H9 (cell line): Measurements from ENCODE around the gene SPIRE2. TPM values are rescaled to one million over a fixed set of nuclear protein-coding genes. Genes with fewer than 3 reads are reported as not detected.

Experiments used
- DNase-seq: peaks from one replicate; pipeline ENCODE4 v3.0.0-alpha.2; 2017
- H2AFZ ChIP-seq: one replicate; pipeline ENCODE4 v1.6.1; 2013; ENCODE audit warnings: mild to moderate bottlenecking, low read length, control low read depth, moderate library complexity
- H2AK5ac ChIP-seq: 2 replicates; pipeline ENCODE4 v1.6.1; 2013; ENCODE audit warnings: low read length, control low read depth, mixed read lengths; ENCODE audit not compliant: insufficient read length
- H2BK120ac ChIP-seq: one replicate; pipeline ENCODE4 v1.6.1; 2013; ENCODE audit warnings: low read depth, mild to moderate bottlenecking, low read length, control low read depth, inconsistent platforms; ENCODE audit not compliant: poor library complexity, severe bottlenecking
- H2BK12ac ChIP-seq: 2 replicates; pipeline ENCODE4 v1.6.1; 2013; ENCODE audit warnings: low read length, control low read depth, mixed read lengths, low read depth; ENCODE audit not compliant: insufficient read length
- H2BK15ac ChIP-seq: 2 replicates; pipeline ENCODE4 v1.6.1; 2013; ENCODE audit warnings: low read depth, low read length, control low read depth
- H2BK20ac ChIP-seq: one replicate; pipeline ENCODE4 v1.6.1; 2013; ENCODE audit warnings: low read depth, mild to moderate bottlenecking, low read length, control low read depth, inconsistent platforms; ENCODE audit not compliant: poor library complexity, severe bottlenecking
- H2BK5ac ChIP-seq: 2 replicates; pipeline ENCODE4 v1.6.1; 2013; ENCODE audit warnings: low read length, control low read depth, mixed read lengths; ENCODE audit not compliant: insufficient read length
- H3K14ac ChIP-seq: 2 replicates; pipeline ENCODE4 v1.6.1; 2013; ENCODE audit warnings: low read length, control low read depth; ENCODE audit not compliant: insufficient read depth
- H3K18ac ChIP-seq: 2 replicates; pipeline ENCODE4 v1.6.1; 2013; ENCODE audit warnings: low read depth, mild to moderate bottlenecking, mixed read lengths, low read length, control low read depth; ENCODE audit not compliant: insufficient read length
- H3K23ac ChIP-seq: 2 replicates; pipeline ENCODE4 v1.6.1; 2013; ENCODE audit warnings: low read length, control low read depth, mixed read lengths, low read depth; ENCODE audit not compliant: insufficient read length
- H3K23me2 ChIP-seq: 2 replicates; pipeline ENCODE4 v1.6.1; 2013; ENCODE audit warnings: low read depth, mild to moderate bottlenecking, mixed read lengths, low read length, control low read depth; ENCODE audit not compliant: insufficient read length, poor library complexity, severe bottlenecking
- H3K27ac ChIP-seq: 2 replicates; pipeline ENCODE4 v1.5.1; 2013; ENCODE audit warnings: low read length, control low read depth, mixed read lengths, low read depth; ENCODE audit not compliant: insufficient read length
- H3K27me3 ChIP-seq: 2 replicates; pipeline ENCODE4 v1.6.1; 2013; ENCODE audit warnings: low read length, control low read depth, inconsistent platforms; ENCODE audit not compliant: insufficient read depth
- H3K4ac ChIP-seq: 2 replicates; pipeline ENCODE4 v1.6.1; 2013; ENCODE audit warnings: low read depth, mild to moderate bottlenecking, control low read depth, inconsistent platforms, low read length, moderate library complexity
- H3K4me1 ChIP-seq: 2 replicates; pipeline ENCODE4 v1.6.1; 2013; ENCODE audit warnings: low read length, control low read depth, inconsistent platforms; ENCODE audit not compliant: insufficient read depth
- H3K4me2 ChIP-seq: 2 replicates; pipeline ENCODE4 v1.6.1; 2013; ENCODE audit warnings: low read length, control low read depth, mixed read lengths; ENCODE audit not compliant: insufficient read length, insufficient read depth
- H3K56ac ChIP-seq: 2 replicates; pipeline ENCODE4 v1.6.1; 2013; ENCODE audit warnings: low read depth, mild to moderate bottlenecking, mixed read lengths, low read length, control low read depth; ENCODE audit not compliant: insufficient read length
- H3K79me1 ChIP-seq: 2 replicates; pipeline ENCODE4 v1.6.1; 2013; ENCODE audit warnings: low read depth, mild to moderate bottlenecking, moderate library complexity, low read length, control low read depth, inconsistent platforms; ENCODE audit not compliant: insufficient read depth, poor library complexity, severe bottlenecking
- H3K79me2 ChIP-seq: 2 replicates; pipeline ENCODE4 v1.6.1; 2013; ENCODE audit warnings: low read length, control low read depth, inconsistent platforms; ENCODE audit not compliant: insufficient read depth
- H3K9ac ChIP-seq: 2 replicates; pipeline ENCODE4 v1.6.1; 2013; ENCODE audit warnings: low read length, control low read depth, mixed read lengths; ENCODE audit not compliant: insufficient read length; ENCODE audit errors: extremely low read depth
- H3K9me3 ChIP-seq: one replicate; pipeline ENCODE4 v1.6.1; 2013; ENCODE audit warnings: low read depth, low read length, inconsistent platforms; ENCODE audit not compliant: control insufficient read depth
- H3T11ph ChIP-seq: one replicate; pipeline ENCODE4 v1.6.1; 2013; ENCODE audit warnings: mild to moderate bottlenecking, low read length, control low read depth, inconsistent platforms
- H4K20me1 ChIP-seq: one replicate; pipeline ENCODE4 v1.6.1; 2013; ENCODE audit not compliant: control insufficient read depth, insufficient read length, insufficient read depth
- H4K5ac ChIP-seq: 2 replicates; pipeline ENCODE4 v1.6.1; 2013; ENCODE audit warnings: low read depth, mild to moderate bottlenecking, mixed read lengths, low read length, control low read depth; ENCODE audit not compliant: insufficient read length
- H4K8ac ChIP-seq: replicated peaks from 2 replicates; pipeline ENCODE4 v1.6.1; 2013; ENCODE audit warnings: low read length, control low read depth, mixed read lengths, low read depth; ENCODE audit not compliant: insufficient read length
- H4K91ac ChIP-seq: 2 replicates; pipeline ENCODE4 v1.6.1; 2013; ENCODE audit warnings: low read depth, mild to moderate bottlenecking, moderate library complexity, mixed read lengths, low read length, control low read depth; ENCODE audit not compliant: insufficient read length
- H3K27ac Mint-ChIP-seq, 3 experiments: 2 replicates in 2 of 3; 3 replicates in 1 of 3; pipeline ENCODE4 v1.8.0; 2020 to 2021; ENCODE audit warnings: mixed read lengths in 3 of 3, mild to moderate bottlenecking in 1 of 3, moderate library complexity in 1 of 3
- H3K27me3 Mint-ChIP-seq: 2 replicates; pipeline ENCODE4 v1.8.0; 2021; ENCODE audit warnings: low read depth, mild to moderate bottlenecking, moderate library complexity, mixed read lengths
- H3K36me3 Mint-ChIP-seq, 3 experiments: 2 replicates in 2 of 3; 3 replicates in 1 of 3; pipeline ENCODE4 v1.8.0; 2020 to 2021; ENCODE audit warnings: low read depth in 3 of 3, mixed read lengths in 3 of 3; ENCODE audit not compliant: insufficient read depth in 1 of 3
- H3K4me1 Mint-ChIP-seq, 2 experiments: 2 replicates each; pipeline ENCODE4 v1.8.0; 2020; ENCODE audit warnings: mixed read lengths in 2 of 2
- H3K4me3 Mint-ChIP-seq, 2 experiments: 2 replicates in 1 of 2; 3 replicates in 1 of 2; pipeline ENCODE4 v1.8.0; 2020 to 2021; ENCODE audit warnings: mild to moderate bottlenecking in 2 of 2, mixed read lengths in 2 of 2, moderate library complexity in 1 of 2
- H3K9me3 Mint-ChIP-seq, 2 experiments: 2 replicates in 1 of 2; 3 replicates in 1 of 2; pipeline ENCODE4 v1.8.0; 2020; ENCODE audit warnings: mild to moderate bottlenecking in 2 of 2, mixed read lengths in 2 of 2, moderate library complexity in 1 of 2
- CTCF ChIP-seq: fragments of 200-600 bp; sonication (generic); conservative IDR thresholded peaks from 3 replicates; pipeline ENCODE4 v1.8.0; 2021; ENCODE audit warnings: antibody characterized with exemption, mild to moderate bottlenecking
- WGBS: extraction: QIAGEN DNeasy Blood & Tissue Kit; methylation state at CpG from one replicate; pipeline ENCODE4 v1.1.7; 2013; ENCODE audit warnings: missing lambda C conversion rate, low lambda C conversion rate, mixed read lengths; ENCODE audit not compliant: insufficient read length; ENCODE audit errors: extremely low coverage; 5-methylcytosine and 5-hydroxymethylcytosine counted together
- total RNA-seq: library from RNA; stranded (reverse); gene quantifications from 2 replicates; pipeline ENCODE4 v1.2.1, GENCODE V29; 2021

SPIRE2 gene
- total RNA-seq, 1 experiment from 2014 or later, result 6.9 TPM

GRCh38 chr16:89902980-89903379 is 74.7 kb downstream of the SPIRE2 start:
- H4K91ac ChIP-seq, result no peak overlapping the region
- no CpG with 5 or more reads among the region's 11 CpGs for WGBS

More at GRCh38 chr16:89902980-89903379, 74.7 kb downstream of the SPIRE2 start:
- no peak overlapping the region for H4K8ac ChIP-seq
- H3K14ac ChIP-seq, result no peak overlapping the region
- H3K4me1 Mint-ChIP-seq, result no peaks in the 10 kb centered on the region
- no peak overlapping the region for H3T11ph ChIP-seq
- no peaks in the 10 kb centered on the region for H4K20me1 ChIP-seq
- DNase-seq, result no peak
- H3K27ac ChIP-seq, result no peak overlapping the region
- no peak overlapping the region; a peak in 1 of 7 replicates for H3K27ac Mint-ChIP-seq
- H3K79me1 ChIP-seq, result no peaks in the 10 kb centered on the region
- H3K18ac ChIP-seq, result no peak overlapping the region
- no peak overlapping the region for H2BK12ac ChIP-seq
- H2BK120ac ChIP-seq, result no peak overlapping the region
- H3K27me3 ChIP-seq, result no peaks in the 10 kb centered on the region
- H3K4me1 ChIP-seq, result no peaks in the 10 kb centered on the region
- H3K9me3 Mint-ChIP-seq, result peaks cover 5 to 7% of the 10 kb centered on the region in 2 experiments; a peak in 3 of 5 replicates
- no peak overlapping the region for H2BK20ac ChIP-seq
- peaks cover 37 to 57% (median 56%) of the 10 kb centered on the region in 3 experiments; a peak in 6 of 7 replicates for H3K36me3 Mint-ChIP-seq
- no peak overlapping the region for H3K4me2 ChIP-seq
- H3K9ac ChIP-seq, result no peak overlapping the region
- no peak overlapping the region for H3K4me3 Mint-ChIP-seq
- TF ChIP-seq CTCF, result no peak
- H3K4ac ChIP-seq, result no peak overlapping the region
- H3K9me3 ChIP-seq, result peaks cover 7% of the 10 kb centered on the region
- no peak overlapping the region for H4K5ac ChIP-seq
- H2AFZ ChIP-seq, result no peak overlapping the region
- H3K56ac ChIP-seq, result no peak overlapping the region
- H3K23ac ChIP-seq, result no peak overlapping the region
- no peaks in the 10 kb centered on the region for H3K27me3 Mint-ChIP-seq
- H3K23me2 ChIP-seq, result no peaks in the 10 kb centered on the region
- no peak overlapping the region for H2AK5ac ChIP-seq
- no peak overlapping the region for H2BK15ac ChIP-seq
- H3K79me2 ChIP-seq, result no peaks in the 10 kb centered on the region
- H2BK5ac ChIP-seq, result no peak overlapping the region
